ENCODE data around the gene ARL14EPL. TPM values are rescaled to one million over a fixed set of nuclear protein-coding genes. Genes with fewer than 3 reads are reported as not detected.

Gene ARL14EPL
- total RNA-seq, 2 experiments from 2014 or later: not detected

DNA sequence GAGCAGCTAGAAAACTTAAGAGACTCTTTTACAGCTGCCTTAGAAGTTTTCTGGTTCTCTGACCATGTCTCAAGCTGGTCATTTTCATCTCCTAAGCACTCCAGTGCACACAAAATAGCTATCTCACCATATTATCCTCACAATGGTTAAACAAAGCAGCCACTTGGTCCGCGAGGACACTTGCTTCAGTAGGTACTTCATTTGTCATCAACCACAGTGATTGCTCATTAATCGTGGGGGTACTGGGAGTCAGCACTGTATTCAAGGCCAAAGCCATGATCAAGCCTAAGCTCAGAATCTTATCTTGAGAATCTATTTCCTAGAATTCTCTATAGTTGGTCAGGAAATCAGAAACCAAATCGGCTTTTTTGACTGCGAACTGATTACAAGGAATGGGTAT lies 2.9 kb downstream of the ARL14EPL start:
- no peak overlapping the region for H3K27ac Mint-ChIP-seq
- no peaks in the 10 kb centered on the region for H3K9me3 Mint-ChIP-seq
- peaks cover 12% of the 10 kb centered on the region for H3K4me1 Mint-ChIP-seq
- no peak for DNase-seq
- H3K4me3 Mint-ChIP-seq: no peak overlapping the region
- H3K27me3 Mint-ChIP-seq: peaks cover 29% of the 10 kb centered on the region
- H3K36me3 Mint-ChIP-seq: no peaks in the 10 kb centered on the region

DNA sequence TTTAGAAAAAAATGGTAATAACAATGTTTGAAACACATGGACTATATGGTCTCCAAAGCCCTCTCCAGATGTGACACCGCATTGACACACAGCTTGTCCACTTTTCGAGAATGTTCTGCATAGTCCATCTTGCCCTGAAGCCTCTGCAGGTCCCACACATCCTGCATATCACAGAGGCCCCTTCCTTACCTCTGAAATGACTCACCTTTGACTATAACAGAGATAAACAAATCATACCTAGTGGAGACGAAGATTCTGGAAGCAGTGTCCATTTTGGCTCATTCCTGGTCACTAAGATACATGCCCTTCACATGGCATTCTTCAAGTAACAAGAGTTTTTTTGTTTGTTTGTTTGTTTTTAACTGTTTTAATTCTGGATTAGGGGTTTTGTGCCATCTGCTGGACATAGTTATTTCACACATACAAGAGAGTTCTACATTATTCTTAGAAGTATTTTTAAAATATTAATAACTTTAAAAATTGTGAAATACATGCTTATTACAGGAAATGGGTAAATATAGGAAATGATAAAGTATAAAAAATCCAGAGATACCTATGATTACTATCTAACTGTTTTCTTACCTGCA lies 5.1 kb downstream of the ARL14EPL start:
- no peak for DNase-seq
- Mint-ChIP-seq H3K9me3 (no peaks in the 10 kb centered on the region), H3K27ac (no peak overlapping the region), H3K36me3 (no peaks in the 10 kb centered on the region), H3K4me3 (no peak overlapping the region), H3K27me3 (peaks cover 36% of the 10 kb centered on the region), H3K4me1 (peaks cover 7% of the 10 kb centered on the region)

DNA sequence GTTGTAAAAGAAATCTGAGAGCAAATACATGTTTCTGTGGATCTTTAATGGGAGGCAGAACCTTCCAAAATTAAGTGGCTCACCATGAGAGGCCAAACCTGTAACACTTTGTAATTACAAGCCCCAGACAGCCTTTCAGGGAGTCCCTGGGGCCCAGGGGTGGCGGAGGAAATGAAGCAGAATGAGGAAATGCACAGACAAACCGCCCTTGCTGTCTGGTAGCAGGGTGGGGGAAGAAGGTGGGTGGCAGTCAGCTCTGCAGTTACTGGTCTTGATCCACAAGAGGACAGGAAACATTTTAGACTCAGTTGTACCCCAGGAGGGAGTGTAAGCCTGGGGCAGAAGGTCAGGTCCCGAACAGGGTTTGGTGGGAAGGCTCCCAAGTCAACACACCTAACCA lies 6.5 kb downstream of the ARL14EPL start:
- no peaks in the 10 kb centered on the region for H3K36me3 Mint-ChIP-seq
- H3K4me1 Mint-ChIP-seq: peaks cover 3% of the 10 kb centered on the region
- H3K27ac Mint-ChIP-seq: no peak overlapping the region
- peaks cover 36% of the 10 kb centered on the region for H3K27me3 Mint-ChIP-seq
- peak; percentile 14 for DNase-seq
- no peaks in the 10 kb centered on the region for H3K9me3 Mint-ChIP-seq
- no peak overlapping the region for H3K4me3 Mint-ChIP-seq

DNA sequence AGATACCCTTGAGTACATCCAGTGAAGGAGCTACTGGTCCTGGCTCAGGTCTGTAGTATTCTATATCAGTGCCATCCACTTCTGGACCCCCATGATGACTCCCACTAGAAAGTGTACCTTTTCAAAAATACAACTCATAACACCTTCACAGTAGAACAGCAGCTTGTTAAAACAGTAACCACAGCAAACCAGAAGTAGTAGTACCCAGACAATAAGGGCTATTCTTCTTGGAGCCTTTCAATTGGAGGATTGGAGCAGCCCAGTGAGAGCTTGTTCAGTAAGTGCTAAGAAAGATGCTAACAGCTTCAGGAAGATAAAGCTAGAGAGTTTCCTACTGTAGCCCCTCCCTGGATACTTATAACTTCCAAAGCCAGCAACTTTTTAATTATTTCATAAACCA lies 10.1 kb downstream of the ARL14EPL start:
- Mint-ChIP-seq H3K27ac (no peak overlapping the region), H3K4me3 (no peak overlapping the region), H3K9me3 (no peaks in the 10 kb centered on the region), H3K4me1 (peaks cover under 1% of the 10 kb centered on the region), H3K36me3 (no peaks in the 10 kb centered on the region), H3K27me3 (peaks cover 17% of the 10 kb centered on the region)
- no peak for DNase-seq

DNA sequence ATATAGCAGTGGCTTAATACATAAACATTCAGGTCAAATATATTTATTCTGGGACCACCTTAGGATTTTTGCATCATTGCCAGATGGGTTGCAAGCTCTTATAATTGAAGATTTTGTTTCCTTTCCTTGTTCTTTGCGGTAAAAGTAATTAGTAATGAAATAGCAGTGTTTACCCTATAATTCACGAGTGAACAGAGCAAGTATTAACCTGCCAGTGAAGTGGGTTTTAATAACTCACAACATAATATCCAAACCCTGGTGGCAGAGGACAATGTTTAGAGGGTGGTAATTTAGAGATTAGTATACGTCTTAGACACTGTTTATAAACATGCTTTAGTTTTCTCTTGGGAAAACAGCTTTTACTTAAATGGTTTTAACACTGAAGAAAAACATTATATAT lies 11.8 kb downstream of the ARL14EPL start:
- H3K27me3 Mint-ChIP-seq: peaks cover 20% of the 10 kb centered on the region
- no peaks in the 10 kb centered on the region for H3K4me1 Mint-ChIP-seq
- H3K27ac Mint-ChIP-seq: no peak overlapping the region
- H3K4me3 Mint-ChIP-seq: no peak overlapping the region
- DNase-seq: no peak
- H3K36me3 Mint-ChIP-seq: no peaks in the 10 kb centered on the region
- no peaks in the 10 kb centered on the region for H3K9me3 Mint-ChIP-seq

- H3K27me3 Mint-ChIP-seq: peaks cover 16% of the 10 kb centered on the region
- no peaks in the 10 kb centered on the region for H3K9me3 Mint-ChIP-seq
- no peak overlapping the region for H3K27ac Mint-ChIP-seq
- H3K4me1 Mint-ChIP-seq: no peaks in the 10 kb centered on the region
- H3K36me3 Mint-ChIP-seq: no peaks in the 10 kb centered on the region
- H3K4me3 Mint-ChIP-seq: no peak overlapping the region
- DNase-seq: no peak
Observed at GRCh38 chr5:116045821-116046220, 13.5 kb downstream of the ARL14EPL start.

DNA sequence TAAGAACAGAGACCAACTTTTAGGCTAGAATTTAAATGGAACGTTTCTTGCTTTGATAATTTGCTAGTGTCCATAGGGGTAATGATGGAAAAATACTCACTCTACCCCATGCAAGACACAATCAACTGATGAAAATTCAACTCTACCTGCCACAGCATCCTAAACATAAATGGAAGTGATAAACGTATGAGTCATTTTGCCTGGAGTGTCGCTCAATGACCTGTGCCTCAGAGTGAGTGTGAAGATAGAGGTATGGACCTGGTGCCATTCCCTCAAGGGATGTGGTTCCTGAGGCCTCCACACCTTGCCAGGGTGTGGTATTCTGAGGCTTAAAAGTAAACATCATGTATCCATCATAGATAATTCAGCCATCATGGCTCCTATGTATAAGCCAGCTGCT lies 14.0 kb downstream of the ARL14EPL start:
- Mint-ChIP-seq H3K4me1 (no peaks in the 10 kb centered on the region), H3K27ac (no peak overlapping the region), H3K4me3 (no peak overlapping the region), H3K9me3 (no peaks in the 10 kb centered on the region), H3K36me3 (no peaks in the 10 kb centered on the region), H3K27me3 (peaks cover 16% of the 10 kb centered on the region)
- no peak for DNase-seq

DNA sequence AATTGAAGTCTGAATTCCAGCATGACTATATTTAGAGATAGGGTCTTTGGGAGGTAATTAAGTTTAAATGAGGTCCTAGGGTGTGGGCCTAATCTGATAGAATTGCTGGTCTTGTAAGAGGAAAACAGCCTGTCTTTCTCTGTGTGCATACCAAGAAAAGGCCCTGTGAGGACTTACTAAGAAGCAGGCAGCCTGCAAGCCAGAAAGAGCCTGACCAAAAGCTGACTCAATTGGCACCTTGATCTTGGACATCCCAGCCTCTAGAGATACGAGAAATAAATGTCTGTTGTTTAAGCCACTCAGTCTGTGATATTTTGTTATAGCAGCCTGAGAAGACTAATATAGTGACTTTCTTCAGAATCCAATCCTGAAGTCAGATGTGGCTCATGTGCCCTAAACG lies 14.6 kb downstream of the ARL14EPL start:
- Mint-ChIP-seq H3K9me3 (no peaks in the 10 kb centered on the region), H3K27me3 (peaks cover 10% of the 10 kb centered on the region), H3K27ac (no peak overlapping the region), H3K36me3 (no peaks in the 10 kb centered on the region), H3K4me1 (no peaks in the 10 kb centered on the region), H3K4me3 (no peak overlapping the region)
- no peak for DNase-seq

- Mint-ChIP-seq H3K36me3 (no peaks in the 10 kb centered on the region), H3K4me3 (no peak overlapping the region), H3K27me3 (peaks cover 24% of the 10 kb centered on the region), H3K27ac (no peak overlapping the region), H3K9me3 (peaks cover 1% of the 10 kb centered on the region), H3K4me1 (no peaks in the 10 kb centered on the region)
- no peak for DNase-seq
Observed at GRCh38 chr5:116058346-116058936, 26.2 kb downstream of the ARL14EPL start.

DNA sequence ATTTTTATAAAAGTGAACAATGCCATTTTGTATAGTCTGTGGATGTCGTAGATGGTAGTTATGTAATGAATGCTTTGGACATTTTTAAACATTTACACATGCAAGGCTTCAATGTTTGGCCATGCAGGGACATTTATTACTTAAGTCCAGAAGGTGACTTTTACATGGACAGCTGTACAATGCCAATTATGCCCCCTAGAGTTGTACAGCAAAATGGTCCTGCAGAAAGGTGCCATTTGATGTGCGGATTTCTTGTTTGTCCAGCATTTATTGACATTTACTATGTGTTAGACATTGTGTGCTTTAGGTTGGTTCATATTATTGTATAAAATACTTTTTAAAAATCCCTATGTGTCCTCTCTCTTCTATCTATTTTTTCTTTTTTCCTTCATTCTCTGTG lies 30.1 kb downstream of the ARL14EPL start:
- Mint-ChIP-seq H3K4me1 (no peaks in the 10 kb centered on the region), H3K27ac (no peak overlapping the region), H3K27me3 (peaks cover 42% of the 10 kb centered on the region), H3K9me3 (no peaks in the 10 kb centered on the region), H3K4me3 (no peak overlapping the region), H3K36me3 (no peaks in the 10 kb centered on the region)
- no peak for DNase-seq

- H3K9me3 Mint-ChIP-seq: no peaks in the 10 kb centered on the region
- no peak for DNase-seq
- H3K36me3 Mint-ChIP-seq: no peaks in the 10 kb centered on the region
- peaks cover 39% of the 10 kb centered on the region for H3K27me3 Mint-ChIP-seq
- H3K27ac Mint-ChIP-seq: no peak overlapping the region
- H3K4me3 Mint-ChIP-seq: no peak overlapping the region
- H3K4me1 Mint-ChIP-seq: no peaks in the 10 kb centered on the region
Observed at GRCh38 chr5:116063950-116064349, 31.7 kb downstream of the ARL14EPL start.

DNA sequence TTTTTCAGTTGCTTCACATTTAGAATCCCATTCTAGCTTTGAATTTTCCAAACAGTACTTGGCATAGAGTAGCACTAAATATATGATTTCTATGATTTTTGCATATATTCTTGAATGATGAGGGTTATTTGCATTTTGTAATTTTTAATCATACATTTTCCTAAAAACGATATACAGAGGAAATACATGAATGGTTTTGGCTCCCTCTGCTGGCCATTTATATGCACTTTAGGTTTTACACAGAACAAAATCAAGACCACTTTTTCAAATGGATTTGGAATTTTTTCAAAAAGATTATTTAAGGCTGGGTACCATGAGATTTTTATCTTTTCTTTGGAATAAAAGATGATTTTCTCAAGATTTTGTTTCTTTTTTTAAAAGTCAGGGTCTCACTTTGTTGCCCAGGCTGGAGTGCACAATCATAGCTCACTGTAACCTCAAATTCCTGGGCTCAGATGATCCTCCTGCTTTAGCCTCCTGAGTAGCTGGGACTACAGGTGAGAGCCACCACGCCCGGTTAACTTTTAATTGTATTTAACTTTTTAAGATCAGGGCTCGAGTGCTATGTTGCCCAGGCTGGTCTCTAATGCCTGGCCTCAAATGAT lies 35.9 kb downstream of the ARL14EPL start:
- Mint-ChIP-seq H3K27me3 (peaks cover 46% of the 10 kb centered on the region), H3K27ac (no peak overlapping the region), H3K36me3 (no peaks in the 10 kb centered on the region), H3K9me3 (no peaks in the 10 kb centered on the region), H3K4me1 (no peaks in the 10 kb centered on the region), H3K4me3 (no peak overlapping the region)
- no peak for DNase-seq

- Mint-ChIP-seq H3K27me3 (peaks cover 44% of the 10 kb centered on the region), H3K4me3 (no peak overlapping the region), H3K36me3 (peaks cover 7% of the 10 kb centered on the region), H3K4me1 (peaks cover 15% of the 10 kb centered on the region), H3K9me3 (peaks cover 8% of the 10 kb centered on the region), H3K27ac (no peak overlapping the region)
- DNase-seq: no peak
Observed at GRCh38 chr5:116071211-116071610, 38.9 kb downstream of the ARL14EPL start.

- H3K4me3 Mint-ChIP-seq: peak overlapping the region; percentile 47
- peaks cover 9% of the 10 kb centered on the region for H3K9me3 Mint-ChIP-seq
- DNase-seq: no peak
- peak overlapping the region; percentile 79 for H3K27ac Mint-ChIP-seq
- H3K27me3 Mint-ChIP-seq: peaks cover 27% of the 10 kb centered on the region
- H3K36me3 Mint-ChIP-seq: peaks cover 12% of the 10 kb centered on the region
- H3K4me1 Mint-ChIP-seq: peaks cover 27% of the 10 kb centered on the region
Observed at GRCh38 chr5:116075191-116075831, 43.0 kb downstream of the ARL14EPL start.

DNA sequence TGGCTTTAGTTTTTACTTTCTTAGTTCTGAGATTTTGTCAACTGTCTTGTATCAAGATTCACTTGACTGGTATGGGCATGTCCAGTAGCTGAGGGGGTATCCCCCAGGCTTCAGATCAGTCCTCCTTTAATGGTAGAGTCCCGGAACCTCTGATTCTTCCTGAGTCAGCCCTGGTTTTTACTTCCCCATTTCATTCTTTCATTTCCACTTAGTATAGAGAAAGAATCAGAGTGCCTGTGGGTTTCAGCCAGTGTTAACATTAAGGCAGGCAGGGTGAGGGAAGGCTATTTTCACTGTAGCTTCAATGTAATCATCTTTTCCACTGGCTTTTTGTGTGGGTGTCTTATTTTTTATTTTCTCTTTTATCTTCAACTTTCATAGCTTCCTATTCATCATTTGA lies 44.2 kb downstream of the ARL14EPL start:
- Mint-ChIP-seq H3K4me1 (peaks cover 28% of the 10 kb centered on the region), H3K36me3 (peaks cover 17% of the 10 kb centered on the region), H3K9me3 (peaks cover 9% of the 10 kb centered on the region), H3K27me3 (peaks cover 22% of the 10 kb centered on the region), H3K27ac (peak overlapping the region; percentile 55), H3K4me3 (peak overlapping the region; percentile 44)
- peak; percentile 23 for DNase-seq

Data from activated naive CD8-positive, alpha-beta T cell treated with anti-CD3 and anti-CD28 coated beads for 36 hours (primary cell).